Effector memory CD8-positive, alpha-beta T cell (primary cell): ENCODE results near the gene CD1E.

Source experiments
- ATAC-seq: fragments of 150-1000 bp; cut with Tn5 transposase; replicated peaks from 2 replicates; pipeline ENCODE4 v1.10.0; 2021; ENCODE audit warnings: mild to moderate bottlenecking, moderate library complexity
- DNase-seq, 3 experiments: peaks; one replicate each; pipeline ENCODE4 v3.0.0; 2021
- H3K27ac Mint-ChIP-seq, 2 donors: one replicate each; pipeline ENCODE4 v1.8.0; 2022; ENCODE audit warnings: mild to moderate bottlenecking in 2 of 2, mixed read lengths in 2 of 2, moderate library complexity in 2 of 2
- H3K27me3 Mint-ChIP-seq, 2 donors: one replicate each; pipeline ENCODE4 v1.8.0; 2022; ENCODE audit warnings: mixed read lengths in 2 of 2
- H3K36me3 Mint-ChIP-seq: one replicate; pipeline ENCODE4 v1.8.0; 2022; ENCODE audit warnings: mild to moderate bottlenecking, moderate library complexity, mixed read lengths; ENCODE audit not compliant: insufficient read depth
- H3K4me1 Mint-ChIP-seq, 2 donors: one replicate each; pipeline ENCODE4 v1.8.0; 2022; ENCODE audit warnings: low read depth in 2 of 2, mixed read lengths in 2 of 2
- H3K4me3 Mint-ChIP-seq, 2 donors: one replicate each; pipeline ENCODE4 v1.8.0; 2022; ENCODE audit warnings: mild to moderate bottlenecking in 2 of 2, mixed read lengths in 2 of 2, moderate library complexity in 2 of 2
- H3K9me3 Mint-ChIP-seq, 2 donors: one replicate each; pipeline ENCODE4 v1.8.0; 2022; ENCODE audit warnings: mixed read lengths in 2 of 2
- total RNA-seq, 9 experiments: gene quantifications; one replicate each; lab custom pipeline; 2026; lab: John Stamatoyannopoulos, UW

Gene CD1E
- 0 to 0.11 (median 0) reads per million in 9 experiments for total RNA-seq

- Mint-ChIP-seq H3K9me3 (no peaks in the 10 kb centered on the region), H3K4me1 (no peaks in the 10 kb centered on the region), H3K27me3 (peaks cover 47 to 51% of the 10 kb centered on the region in 2 donors), H3K36me3 (no peaks in the 10 kb centered on the region), H3K27ac (no peak within 1 kb of the TSS), H3K4me3 (no peak within 1 kb of the TSS)
- no peak for ATAC-seq
- DNase-seq = no peak
These were observed at the start of gene CD1E for GRCh38 chr1:158353303-158354075. Gene CD1E, plus strand, starts transcription at chr1:158353894. Its CDS starts 95 bp downstream, at chr1:158353989.

- no peak overlapping the region for H3K4me3 Mint-ChIP-seq
- peaks cover 3% of the 10 kb centered on the region for H3K36me3 Mint-ChIP-seq
- H3K27me3 Mint-ChIP-seq = peaks cover 15 to 21% of the 10 kb centered on the region in 2 donors
- DNase-seq (no peak), ATAC-seq (no peak)
- H3K27ac Mint-ChIP-seq = no peak overlapping the region
- peaks cover 3 to 7% of the 10 kb centered on the region in 2 donors for H3K9me3 Mint-ChIP-seq
- H3K4me1 Mint-ChIP-seq = no peaks in the 10 kb centered on the region
These were observed 43.1 kb upstream of the CD1E start for GRCh38 chr1:158310623-158311022.

- DNase-seq = no peak
- no peak overlapping the region for H3K27ac Mint-ChIP-seq
These were observed 42.6 kb upstream of the CD1E start for GRCh38 chr1:158311066-158311465.

GRCh38 chr1:158323866-158324265 lies 29.8 kb upstream of the CD1E start:
- no peak for ATAC-seq
- no peaks in the 10 kb centered on the region for H3K9me3 Mint-ChIP-seq
- no peak overlapping the region for H3K27ac Mint-ChIP-seq
- no peak for DNase-seq
- H3K27me3 Mint-ChIP-seq = peaks cover 60% of the 10 kb centered on the region in 2 donors
- no peak overlapping the region for H3K4me3 Mint-ChIP-seq
- no peaks in the 10 kb centered on the region for H3K36me3 Mint-ChIP-seq
- no peaks in the 10 kb centered on the region for H3K4me1 Mint-ChIP-seq

More at GRCh38 chr1:158311066-158311465, 42.6 kb upstream of the CD1E start:
- Mint-ChIP-seq H3K4me3 (no peak overlapping the region), H3K27me3 (peaks cover 14 to 20% of the 10 kb centered on the region in 2 donors), H3K36me3 (peaks cover 3% of the 10 kb centered on the region), H3K4me1 (no peaks in the 10 kb centered on the region), H3K9me3 (peaks cover 3 to 7% of the 10 kb centered on the region in 2 donors)
- ATAC-seq = no peak

- ATAC-seq (no peak), DNase-seq (no peak)
- no peak overlapping the region for H3K27ac Mint-ChIP-seq
- no peaks in the 10 kb centered on the region for H3K9me3 Mint-ChIP-seq
- no peaks in the 10 kb centered on the region for H3K36me3 Mint-ChIP-seq
- no peaks in the 10 kb centered on the region for H3K4me1 Mint-ChIP-seq
- H3K4me3 Mint-ChIP-seq = no peak overlapping the region
- peaks cover 55 to 57% of the 10 kb centered on the region in 2 donors for H3K27me3 Mint-ChIP-seq
These were observed 29.3 kb upstream of the CD1E start for GRCh38 chr1:158324395-158324794.

GRCh38 chr1:158327481-158327880 lies 26.2 kb upstream of the CD1E start:
- H3K36me3 Mint-ChIP-seq = no peaks in the 10 kb centered on the region
- H3K27ac Mint-ChIP-seq = no peak overlapping the region
- H3K9me3 Mint-ChIP-seq = no peaks in the 10 kb centered on the region
- H3K27me3 Mint-ChIP-seq = peaks cover 24 to 31% of the 10 kb centered on the region in 2 donors
- H3K4me3 Mint-ChIP-seq = no peak overlapping the region
- H3K4me1 Mint-ChIP-seq = no peaks in the 10 kb centered on the region
- DNase-seq (no peak), ATAC-seq (no peak)

GRCh38 chr1:158328426-158328825 lies 25.3 kb upstream of the CD1E start:
- Mint-ChIP-seq H3K36me3 (no peaks in the 10 kb centered on the region), H3K27me3 (peaks cover 14 to 22% of the 10 kb centered on the region in 2 donors), H3K4me1 (peaks cover 3% of the 10 kb centered on the region in 2 donors), H3K9me3 (no peaks in the 10 kb centered on the region), H3K27ac (no peak overlapping the region), H3K4me3 (no peak overlapping the region)
- no peak for ATAC-seq
- DNase-seq = no peak

- no peak for DNase-seq
- H3K36me3 Mint-ChIP-seq = no peaks in the 10 kb centered on the region
- H3K4me3 Mint-ChIP-seq = no peak overlapping the region
- H3K27ac Mint-ChIP-seq = no peak overlapping the region
- peaks cover 6 to 13% of the 10 kb centered on the region in 2 donors for H3K27me3 Mint-ChIP-seq
- H3K4me1 Mint-ChIP-seq = peaks cover 4 to 5% of the 10 kb centered on the region in 2 donors
- H3K9me3 Mint-ChIP-seq = no peaks in the 10 kb centered on the region
- no peak for ATAC-seq
These were observed 24.4 kb upstream of the CD1E start for GRCh38 chr1:158329300-158329699.

GRCh38 chr1:158329733-158330132 lies 24.0 kb upstream of the CD1E start:
- Mint-ChIP-seq H3K27ac (no peak overlapping the region), H3K4me3 (no peak overlapping the region), H3K36me3 (no peaks in the 10 kb centered on the region), H3K4me1 (peaks cover 4 to 5% of the 10 kb centered on the region in 2 donors), H3K9me3 (no peaks in the 10 kb centered on the region), H3K27me3 (peaks cover 1 to 9% of the 10 kb centered on the region in 2 donors)
- ATAC-seq (no peak), DNase-seq (no peak)

GRCh38 chr1:158330391-158331105 lies 23.1 kb upstream of the CD1E start:
- no peaks in the 10 kb centered on the region for H3K36me3 Mint-ChIP-seq

GRCh38 chr1:158331106-158331425 lies 22.6 kb upstream of the CD1E start:
- no peak for ATAC-seq
- H3K9me3 Mint-ChIP-seq = no peaks in the 10 kb centered on the region

More at GRCh38 chr1:158330391-158331105, 23.1 kb upstream of the CD1E start:
- Mint-ChIP-seq H3K9me3 (no peaks in the 10 kb centered on the region), H3K27me3 (peaks cover 0 to 7% of the 10 kb centered on the region in 2 donors), H3K4me1 (peaks cover 4 to 5% of the 10 kb centered on the region in 2 donors), H3K4me3 (no peak overlapping the region), H3K27ac (no peak overlapping the region)
- DNase-seq (no peak), ATAC-seq (no peak)

GRCh38 chr1:158331481-158332150 lies 22.1 kb upstream of the CD1E start, which contains the start of gene CD1B:
Gene CD1B, minus strand, starts transcription at chr1:158331531. Its CDS starts 108 bp downstream, at chr1:158331423.
- Mint-ChIP-seq H3K36me3 (no peaks in the 10 kb centered on the region), H3K27ac (no peak within 1 kb of the TSS), H3K4me3 (no peak within 1 kb of the TSS), H3K4me1 (peaks cover 4 to 5% of the 10 kb centered on the region in 2 donors), H3K27me3 (peaks cover 0 to 7% of the 10 kb centered on the region in 2 donors), H3K9me3 (no peaks in the 10 kb centered on the region)
- ATAC-seq (no peak), DNase-seq (no peak)

More at GRCh38 chr1:158331106-158331425, 22.6 kb upstream of the CD1E start:
- peaks cover 4 to 5% of the 10 kb centered on the region in 2 donors for H3K4me1 Mint-ChIP-seq
- H3K36me3 Mint-ChIP-seq = no peaks in the 10 kb centered on the region
- no peak overlapping the region for H3K4me3 Mint-ChIP-seq
- H3K27me3 Mint-ChIP-seq = peaks cover 0 to 7% of the 10 kb centered on the region in 2 donors
- no peak overlapping the region for H3K27ac Mint-ChIP-seq
- DNase-seq = no peak

- ATAC-seq (no peak), DNase-seq (no peak)
These were observed 20.1 kb upstream of the CD1E start for GRCh38 chr1:158333405-158334155.

More at GRCh38 chr1:158333405-158334155, 20.1 kb upstream of the CD1E start:
- no peak overlapping the region for H3K27ac Mint-ChIP-seq
- no peaks in the 10 kb centered on the region for H3K36me3 Mint-ChIP-seq
- H3K4me3 Mint-ChIP-seq = no peak overlapping the region
- no peaks in the 10 kb centered on the region for H3K9me3 Mint-ChIP-seq
- peaks cover 4 to 5% of the 10 kb centered on the region in 2 donors for H3K4me1 Mint-ChIP-seq
- H3K27me3 Mint-ChIP-seq = peaks cover 9 to 14% of the 10 kb centered on the region in 2 donors
